Ramos (cell line): Measurements from ENCODE around the gene RBPJ.

Source experiments
- in situ Hi-C: fragments of 300-500 bp; cut with MboI; formaldehyde crosslinking; loops from one replicate; pipeline ENCODE4 v1.14.3; 2022; ENCODE audit warnings: low sequenced_read_pairs; ENCODE audit not compliant: unreplicated experiment

RBPJ gene

GRCh38 chr4:26410385-26411293, 89.8 kb downstream of the RBPJ start:
- in situ Hi-C loops: loop anchor here (25.0 kb wide), 1 partner anchor 973 kb away; no protein-coding TSS in a partner anchor

DNA sequence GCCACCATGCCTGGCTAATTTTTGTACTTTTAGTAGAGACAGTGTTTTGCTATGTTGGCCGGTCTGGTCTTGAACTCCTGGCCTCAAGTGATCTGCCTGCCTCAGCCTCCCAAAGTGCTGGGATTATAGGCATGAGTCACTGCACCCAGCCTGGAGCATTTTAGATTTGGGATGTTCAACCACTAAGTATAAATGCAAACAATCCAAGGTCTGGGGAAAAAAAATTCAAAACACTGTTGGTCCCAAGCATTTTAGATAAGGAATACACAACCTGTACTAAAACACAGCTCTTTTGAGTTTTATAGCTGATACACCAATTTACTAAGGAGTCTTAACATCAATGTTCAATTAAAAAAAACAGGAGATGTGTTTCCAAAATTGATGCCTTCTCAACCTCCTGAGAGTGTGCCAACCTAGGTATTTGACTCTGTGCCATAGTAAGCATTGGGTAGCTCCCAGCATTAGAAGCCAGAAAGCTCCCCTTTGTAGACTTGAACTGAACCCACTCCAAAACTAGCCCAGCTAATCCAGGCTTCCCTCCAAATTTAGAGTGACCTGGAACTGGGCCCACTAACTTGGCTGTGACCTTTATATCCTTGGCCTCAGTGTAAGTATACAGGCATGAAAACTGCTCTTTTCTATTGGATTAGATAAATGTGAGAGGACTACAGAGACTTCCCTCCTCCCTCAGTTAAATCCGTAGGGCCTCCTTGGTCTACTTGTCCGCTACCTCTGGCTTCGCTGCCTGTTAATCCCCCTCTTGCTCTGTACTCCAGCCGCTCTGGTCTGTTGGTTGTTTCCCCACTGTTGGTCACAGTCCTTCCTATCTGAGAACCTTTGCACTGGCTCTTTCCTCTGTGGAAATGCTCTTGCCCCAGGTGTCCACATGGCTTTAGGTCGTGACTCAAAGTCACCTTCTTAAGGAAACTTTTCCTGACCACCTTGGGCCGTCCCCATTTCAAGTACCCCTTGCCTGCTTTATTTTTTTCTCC, 91.9 kb downstream of the RBPJ start:
- in situ Hi-C loops: loop anchor here (25.0 kb wide), 1 partner anchor 975 kb away; no protein-coding TSS in a partner anchor

DNA sequence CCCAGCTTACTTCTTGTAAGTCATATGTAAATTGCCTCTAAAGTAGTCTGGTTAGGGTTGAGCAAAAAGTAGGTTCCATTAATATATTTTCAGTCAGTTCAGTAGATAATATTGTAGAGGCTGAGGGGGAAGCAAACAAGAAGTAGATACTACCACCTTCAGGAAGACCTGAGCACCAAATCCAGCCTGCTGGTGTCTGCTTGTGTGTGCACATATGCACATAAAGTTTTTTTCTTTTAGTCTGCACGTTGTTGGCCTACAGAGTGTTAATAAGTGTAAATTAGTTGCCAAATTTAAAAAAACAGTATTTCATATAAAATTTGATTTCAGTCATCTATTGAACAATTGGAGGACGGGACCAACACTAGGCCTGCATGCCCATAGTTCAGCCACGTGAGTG, 92.8 kb downstream of the RBPJ start:
- in situ Hi-C loops: loop anchor here (25.0 kb wide), 1 partner anchor 976 kb away; no protein-coding TSS in a partner anchor

DNA sequence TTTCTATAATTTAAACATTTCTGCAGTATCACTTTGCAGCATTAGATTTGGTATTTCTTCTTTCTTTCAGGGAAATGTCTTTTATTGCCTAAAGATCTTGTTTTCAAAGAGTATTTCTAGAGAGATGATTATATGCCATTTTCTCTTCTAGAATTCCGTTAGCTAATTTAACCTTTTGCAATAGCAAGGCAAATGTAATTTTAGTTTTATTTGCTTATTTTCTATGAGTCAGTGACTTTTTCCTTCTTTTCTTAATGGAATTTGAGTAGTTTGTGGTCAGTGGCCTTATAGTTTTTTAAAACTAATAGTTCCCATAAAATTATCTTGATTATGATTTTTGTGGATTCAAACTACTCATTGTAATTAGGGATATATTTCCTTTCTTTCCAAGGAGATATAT, 97.3 kb downstream of the RBPJ start:
- in situ Hi-C loops: loop anchor here (25.0 kb wide), 1 partner anchor 981 kb away; no protein-coding TSS in a partner anchor

GRCh38 chr4:26418850-26419249, 98.0 kb downstream of the RBPJ start:
- in situ Hi-C loops: loop anchor here (25.0 kb wide), 1 partner anchor 982 kb away; no protein-coding TSS in a partner anchor

DNA sequence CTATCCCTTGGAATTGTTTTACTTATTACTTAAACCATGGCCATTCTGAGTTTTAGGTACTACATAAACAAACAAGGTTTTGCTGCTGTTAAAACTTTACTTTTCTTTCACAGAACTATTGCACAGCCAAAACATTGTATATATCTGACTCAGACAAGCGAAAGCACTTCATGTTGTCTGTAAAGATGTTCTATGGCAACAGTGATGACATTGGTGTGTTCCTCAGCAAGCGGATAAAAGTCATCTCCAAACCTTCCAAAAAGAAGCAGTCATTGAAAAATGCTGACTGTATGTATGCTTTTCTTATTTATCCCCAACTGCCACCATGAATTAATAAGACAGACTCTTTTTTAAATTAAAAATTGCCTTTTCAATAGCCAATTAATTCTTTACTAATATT, 99.6 kb downstream of the RBPJ start:
- in situ Hi-C loops: loop anchor here (25.0 kb wide), 1 partner anchor 983 kb away; no protein-coding TSS in a partner anchor

- in situ Hi-C loops: loop anchor here (25.0 kb wide), 1 partner anchor 984 kb away; no protein-coding TSS in a partner anchor
Measured at GRCh38 chr4:26420913-26421312, 100.1 kb downstream of the RBPJ start.

GRCh38 chr4:26424153-26424552, 103.3 kb downstream of the RBPJ start:
- in situ Hi-C loops: loop anchor here (25.0 kb wide), 1 partner anchor 987 kb away; no protein-coding TSS in a partner anchor

DNA sequence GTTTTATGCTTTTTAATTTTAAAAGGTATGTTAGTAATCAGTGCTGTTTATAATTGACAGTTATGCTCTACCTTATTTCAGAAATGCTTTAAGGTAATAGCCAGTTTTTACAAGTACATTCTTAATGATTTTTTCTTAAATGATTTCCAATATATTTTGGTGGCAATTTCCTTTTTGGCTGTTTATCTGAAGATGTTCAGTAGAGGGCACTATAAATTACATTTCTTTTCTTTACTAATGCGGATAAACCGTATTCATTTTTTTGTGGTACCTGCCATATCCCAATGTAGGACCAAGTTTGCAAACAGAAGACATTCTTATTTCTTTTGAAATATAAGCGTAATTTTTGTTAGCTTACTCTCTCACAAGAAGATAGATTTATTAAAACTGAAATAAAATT, 104.0 kb downstream of the RBPJ start:
- in situ Hi-C loops: loop anchor here (25.0 kb wide), 1 partner anchor 988 kb away; no protein-coding TSS in a partner anchor

DNA sequence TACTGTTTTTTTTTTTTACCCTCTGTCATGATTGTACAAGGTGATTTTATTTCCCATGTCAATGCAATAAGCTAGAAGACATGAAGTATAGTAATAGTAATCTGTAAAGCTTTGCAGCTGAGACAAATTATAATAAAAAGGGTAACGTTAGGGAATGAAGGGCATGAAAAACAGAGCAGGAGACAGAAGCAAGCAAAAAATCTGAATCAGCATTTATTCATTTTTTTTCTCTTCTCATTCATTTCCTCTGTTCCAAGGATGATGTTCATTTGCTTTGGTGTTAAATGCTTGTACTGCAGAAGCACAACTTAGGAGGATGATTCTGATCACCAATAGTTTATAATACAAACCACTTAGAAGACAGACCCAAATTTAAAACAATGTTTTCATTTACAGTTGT, 105.1 kb downstream of the RBPJ start:
- in situ Hi-C loops: no loop called here

DNA sequence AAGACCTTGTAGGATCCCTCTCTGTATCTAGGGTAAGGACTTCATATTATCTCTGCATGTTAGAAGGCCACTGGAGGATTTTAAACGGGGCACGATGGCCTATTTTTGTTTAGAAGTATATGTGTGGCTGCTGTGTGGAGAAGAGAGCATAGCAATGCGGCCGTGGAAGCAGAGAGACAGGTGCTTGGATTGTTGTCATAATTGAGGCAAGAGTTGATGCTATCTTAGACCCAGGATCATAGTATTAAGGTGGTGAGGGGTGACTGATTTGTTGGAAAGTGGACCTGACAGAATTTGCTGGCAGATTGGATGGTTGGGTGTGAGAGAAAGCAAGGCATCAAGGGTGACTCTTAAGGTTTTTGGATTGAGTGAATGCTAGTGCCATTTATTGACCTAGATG, 106.1 kb downstream of the RBPJ start:
- in situ Hi-C loops: no loop called here

DNA sequence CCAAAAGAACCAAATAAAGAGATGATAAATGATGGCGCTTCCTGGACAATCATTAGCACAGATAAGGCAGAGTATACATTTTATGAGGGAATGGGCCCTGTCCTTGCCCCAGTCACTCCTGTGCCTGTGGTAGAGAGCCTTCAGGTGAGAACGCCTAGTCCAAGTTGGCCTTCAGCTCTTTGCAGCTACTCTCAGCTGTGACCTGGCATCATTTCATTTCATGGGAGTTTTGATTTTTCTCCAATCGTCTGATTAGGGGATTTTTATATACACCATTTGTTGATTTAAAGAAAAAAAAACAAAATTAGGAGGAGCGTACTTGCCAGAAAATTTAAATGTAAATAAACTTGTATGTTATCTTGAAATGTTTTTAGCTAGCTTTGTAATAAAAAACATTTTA, 109.1 kb downstream of the RBPJ start:
- in situ Hi-C loops: no loop called here

GRCh38 chr4:26431461-26432180, 110.8 kb downstream of the RBPJ start:
- in situ Hi-C loops: no loop called here

DNA sequence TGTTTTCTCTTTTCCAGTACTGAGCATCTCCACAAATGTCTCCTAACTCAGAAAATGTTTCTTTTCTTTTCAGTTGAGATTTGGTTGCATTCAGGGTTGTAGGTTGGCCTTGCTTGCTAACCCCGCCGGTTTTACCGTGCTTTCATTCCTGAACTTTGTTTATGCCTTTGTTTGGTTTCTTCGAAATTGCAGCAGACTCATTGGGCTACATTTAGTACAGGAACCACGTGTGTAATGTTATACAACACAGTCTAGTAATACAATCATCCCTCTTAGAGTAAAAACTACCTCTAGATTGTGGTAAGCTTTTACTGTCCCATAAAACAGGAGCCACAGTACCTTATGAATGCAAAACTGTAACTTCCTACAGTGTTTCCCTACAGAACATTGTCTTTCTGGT, 111.6 kb downstream of the RBPJ start:
- in situ Hi-C loops: no loop called here

- in situ Hi-C loops: no loop called here
Measured at GRCh38 chr4:26433556-26433955, 112.7 kb downstream of the RBPJ start.

GRCh38 chr4:26434030-26434639, 113.3 kb downstream of the RBPJ start:
- in situ Hi-C loops: no loop called here

GRCh38 chr4:26441102-26441501, 120.3 kb downstream of the RBPJ start:
- in situ Hi-C loops: no loop called here

DNA sequence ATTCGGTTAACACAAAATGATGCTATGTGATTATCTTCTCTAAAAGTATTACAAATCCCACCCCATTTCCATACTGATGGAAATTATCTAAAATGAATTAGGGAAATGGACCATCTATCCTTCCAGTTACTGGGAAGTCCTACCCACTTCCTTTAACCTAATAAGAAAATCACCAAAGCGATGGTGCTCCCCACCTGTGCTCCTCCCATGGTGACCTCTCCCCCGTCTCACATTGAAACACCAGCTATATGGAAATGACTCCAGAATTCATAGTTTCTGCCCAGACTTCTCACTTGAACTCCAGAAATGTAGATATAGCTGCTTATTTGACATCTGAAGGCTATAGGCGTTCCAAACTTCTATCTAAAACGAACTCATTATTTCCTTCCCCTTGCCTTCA, 121.0 kb downstream of the RBPJ start:
- in situ Hi-C loops: no loop called here

GRCh38 chr4:26447378-26447777, 126.6 kb downstream of the RBPJ start:
- in situ Hi-C loops: no loop called here
